Activated T-cell treated with anti-CD3 and anti-CD28 coated beads for 48 hours (primary cell): Measurements from ENCODE around the gene SCD5.
"Not testable (repeated sequence)": the region's sequence is repeated elsewhere in the genome, so short reads cannot be mapped to it uniquely, and the experiment has no call there.

Experiments used
- DNase-seq: peaks from one replicate; pipeline ENCODE4 v3.0.0-alpha.2; 2020; ENCODE audit warnings: low read depth

Gene SCD5

DNA sequence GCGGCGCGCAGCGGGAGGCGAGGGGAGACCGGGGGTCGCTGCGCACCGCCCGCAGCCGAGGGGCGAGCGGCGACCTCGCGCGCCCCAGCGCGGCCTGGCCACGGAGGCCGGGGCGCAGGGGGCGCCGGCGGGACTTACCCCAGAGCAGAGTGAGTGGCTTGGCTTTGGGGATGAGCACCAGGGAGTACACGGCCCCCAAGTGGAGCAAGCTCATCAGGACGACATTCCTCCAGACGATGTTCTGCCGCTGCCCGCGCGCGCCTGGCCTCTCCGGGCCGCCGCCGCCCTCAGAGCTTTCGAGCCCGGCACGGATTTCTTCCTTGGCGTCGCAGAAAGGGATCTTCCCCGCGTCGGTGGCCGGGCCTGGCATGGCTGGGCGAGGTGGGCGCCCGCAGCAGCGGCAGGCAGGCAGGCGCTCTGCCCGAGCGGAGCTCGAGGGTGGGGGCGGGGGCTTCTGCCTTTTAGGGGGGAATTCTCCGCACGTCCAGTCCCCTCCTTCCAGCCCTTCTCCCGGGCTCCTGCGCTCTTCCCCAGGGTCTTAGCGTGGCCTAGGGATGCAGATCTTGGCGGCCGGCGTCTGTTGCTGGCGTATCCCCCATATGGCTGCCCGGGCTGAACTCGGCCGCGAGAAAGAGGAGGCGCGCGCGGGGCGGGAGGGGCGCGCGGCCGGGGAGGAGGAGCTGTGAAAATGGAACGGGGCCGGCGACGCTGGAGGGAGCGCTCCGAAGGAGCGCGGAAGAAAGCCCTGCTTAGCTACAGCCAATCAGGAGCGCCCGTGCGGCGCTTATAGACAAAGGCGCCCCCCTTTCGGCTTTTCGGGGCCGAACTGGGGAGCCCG is at the start of gene SCD5:
SCD5 (minus strand) TSS at position 629 of the 838 bp plus-strand sequence; CDS start at position 370, 259 bp downstream.
- peak; percentile 55 for DNase-seq

DNA sequence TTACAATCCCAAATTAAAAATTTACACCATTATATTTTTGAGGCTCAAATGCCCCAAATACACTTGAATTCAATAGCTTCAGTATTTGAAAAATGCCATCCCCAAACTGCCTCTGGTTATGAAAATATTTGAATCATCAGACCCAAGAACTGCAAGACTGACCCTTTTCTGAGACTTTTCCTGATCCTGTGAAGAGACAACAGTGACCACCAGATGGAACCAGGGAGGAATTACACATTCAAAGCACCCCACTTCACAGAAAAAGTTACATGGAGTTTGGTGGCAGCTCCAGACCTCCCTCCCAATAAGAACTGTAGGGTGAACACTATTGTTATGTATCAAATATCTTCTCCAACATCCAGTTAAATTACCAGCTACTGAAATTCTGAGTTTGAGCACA is 44.0 kb upstream of the SCD5 start:
- DNase-seq: no peak

GRCh38 chr4:82839624-82840023 is 41.0 kb upstream of the SCD5 start:
- no peak for DNase-seq

- DNase-seq: no peak
These were observed 35.2 kb upstream of the SCD5 start for GRCh38 chr4:82833696-82834313.

DNA sequence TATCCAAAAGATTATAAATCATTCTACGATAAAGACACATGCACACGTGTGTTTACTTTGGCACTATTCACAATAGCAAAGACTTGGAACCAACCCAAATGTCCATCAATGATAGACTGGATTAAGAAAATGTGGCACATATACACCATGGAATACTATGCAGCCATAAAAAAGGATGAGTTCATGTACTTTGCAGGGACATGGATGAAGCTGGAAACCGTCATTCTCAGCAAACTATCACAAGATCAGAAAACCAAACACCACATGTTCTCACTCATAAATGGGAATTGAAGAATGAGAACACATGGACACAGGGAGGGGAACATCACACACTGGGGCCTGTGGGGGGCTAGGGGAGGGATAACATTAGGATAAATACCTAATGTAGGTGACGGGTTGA is 34.5 kb upstream of the SCD5 start:
- not testable (repeated sequence) for DNase-seq

- DNase-seq: no peak
These were observed 26.8 kb upstream of the SCD5 start for GRCh38 chr4:82825425-82825824.

GRCh38 chr4:82823062-82823461 is 24.5 kb upstream of the SCD5 start:
- DNase-seq: no peak

- DNase-seq: no peak
These were observed 22.1 kb upstream of the SCD5 start for GRCh38 chr4:82820689-82821088.

- DNase-seq: no peak
These were observed 20.4 kb upstream of the SCD5 start for GRCh38 chr4:82818664-82819662.

GRCh38 chr4:82816874-82817273 is 18.3 kb upstream of the SCD5 start:
- not testable (repeated sequence) for DNase-seq

DNA sequence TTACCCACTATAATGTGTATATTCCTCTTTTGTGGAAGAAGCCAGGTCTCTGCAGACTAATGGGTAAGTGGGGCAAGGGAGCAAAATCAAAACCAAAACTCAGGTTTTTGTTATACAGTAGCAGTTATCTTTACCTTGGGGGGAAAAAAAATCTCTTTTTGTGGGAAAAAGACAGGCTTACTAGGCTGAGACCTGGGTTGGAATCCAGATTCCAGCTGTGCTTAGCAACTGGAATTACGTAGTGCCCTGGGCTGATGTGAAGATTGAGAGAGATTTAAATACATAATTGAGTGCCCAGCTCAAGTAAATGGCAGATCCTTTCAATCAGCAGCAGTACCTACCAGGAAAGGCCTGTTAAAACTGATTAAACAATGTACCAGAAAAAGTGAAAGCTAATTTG is 15.4 kb upstream of the SCD5 start:
- DNase-seq: no peak

GRCh38 chr4:82811838-82812341 is 13.3 kb upstream of the SCD5 start:
- no peak for DNase-seq

DNA sequence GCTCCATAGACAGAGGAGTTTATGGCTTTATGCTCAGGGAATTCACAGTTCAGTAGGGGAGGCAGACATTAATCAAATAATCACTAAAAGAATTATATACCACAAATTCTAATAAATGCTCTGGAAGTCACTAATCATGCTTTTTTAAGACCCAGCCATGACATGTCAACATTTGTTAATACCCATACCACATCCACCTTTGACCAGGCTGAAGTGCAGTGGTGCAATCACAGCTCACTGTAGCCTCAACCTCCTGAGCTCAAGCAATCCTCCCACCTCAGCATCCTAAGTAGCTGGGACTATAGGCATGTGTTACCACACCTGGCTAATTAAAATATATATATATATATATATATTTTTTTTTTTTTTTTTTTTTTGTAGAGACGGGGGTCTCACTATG is 12.8 kb upstream of the SCD5 start:
- DNase-seq: no peak

DNA sequence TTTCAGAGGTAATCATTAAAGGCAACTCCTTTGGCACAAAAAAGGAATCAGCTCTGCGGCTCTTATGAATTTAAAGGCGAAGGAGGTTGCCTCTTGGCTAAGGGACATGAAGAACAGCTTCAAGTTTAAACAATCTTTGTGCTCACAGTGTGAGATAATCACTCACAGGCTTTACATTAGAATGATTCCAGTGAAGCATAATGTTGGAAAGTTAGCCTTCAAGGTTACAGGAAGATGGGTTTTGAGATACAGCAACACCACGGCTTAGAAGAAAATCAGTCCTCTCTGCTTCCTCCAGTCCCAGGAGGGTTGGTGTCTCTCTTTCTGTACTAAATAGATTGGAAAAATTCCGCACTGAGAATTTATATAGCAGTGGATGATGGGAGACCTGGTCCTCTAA is 11.6 kb upstream of the SCD5 start:
- no peak for DNase-seq

DNA sequence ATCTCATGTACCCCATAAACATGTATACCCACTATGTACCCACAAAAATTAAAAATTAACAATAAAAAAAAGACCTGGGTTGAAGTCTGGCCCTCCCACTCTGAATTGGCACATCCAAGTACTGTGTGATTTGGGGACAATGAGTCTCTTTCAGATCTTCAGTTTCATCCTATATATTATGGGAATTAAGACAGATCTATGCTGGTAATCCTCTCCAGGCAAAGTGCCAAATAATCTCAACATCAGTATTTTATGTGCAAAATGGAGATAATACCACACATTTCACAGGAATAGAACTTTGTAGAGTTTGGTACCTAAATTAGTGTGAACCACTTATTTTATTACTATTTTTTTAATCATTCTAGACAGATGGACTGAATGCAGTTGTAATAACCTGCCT is 11.0 kb upstream of the SCD5 start:
- no peak for DNase-seq

- DNase-seq: no peak
These were observed 5.2 kb upstream of the SCD5 start for GRCh38 chr4:82803746-82804145.

DNA sequence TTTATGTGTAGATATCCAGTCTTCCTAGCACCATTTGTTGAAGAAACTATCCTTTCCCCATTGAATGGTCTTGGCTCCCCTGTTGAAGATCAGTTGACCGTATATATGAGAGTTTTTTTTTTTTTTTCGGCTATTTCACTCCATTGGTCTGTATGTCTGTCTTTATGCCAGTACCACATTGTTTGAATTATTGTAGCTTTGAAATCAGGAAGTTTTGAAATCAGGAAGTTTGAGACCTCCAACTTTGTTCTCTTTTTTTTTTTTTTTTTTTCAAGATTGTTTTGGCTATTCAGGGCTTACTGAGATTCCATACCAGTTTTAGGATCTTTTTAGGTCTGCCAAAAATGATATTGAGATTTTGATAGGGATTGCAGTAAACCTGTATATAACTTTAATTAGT is 4.3 kb upstream of the SCD5 start:
- DNase-seq: no peak

DNA sequence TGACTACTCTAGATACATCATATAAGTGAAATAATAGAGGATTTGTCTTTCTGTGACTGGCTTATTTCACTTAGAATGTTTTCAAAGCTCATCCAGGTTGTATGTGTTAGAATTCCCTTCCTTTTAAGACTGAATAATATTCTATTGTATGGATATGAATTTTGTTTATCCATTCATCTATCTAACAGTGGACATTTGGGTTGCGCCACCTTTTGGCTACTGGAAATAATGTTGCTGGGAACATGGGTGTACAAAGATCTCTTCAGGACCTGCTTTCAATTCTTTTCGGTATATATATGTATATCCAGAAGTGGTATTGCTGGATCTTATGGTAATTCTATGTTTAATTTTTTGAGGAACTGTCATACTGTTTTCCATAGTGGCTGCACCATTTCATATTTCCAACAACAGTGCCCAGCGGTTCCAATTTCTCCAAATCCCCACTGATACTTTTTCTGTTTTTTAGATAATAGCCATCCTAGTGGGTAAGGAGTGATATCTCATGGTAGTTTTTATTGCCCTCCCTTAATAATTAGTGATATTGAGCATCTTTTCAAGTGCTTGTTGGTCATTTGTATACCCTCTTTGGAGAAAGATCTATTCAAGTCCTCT is 3.4 kb upstream of the SCD5 start:
- no peak for DNase-seq

DNA sequence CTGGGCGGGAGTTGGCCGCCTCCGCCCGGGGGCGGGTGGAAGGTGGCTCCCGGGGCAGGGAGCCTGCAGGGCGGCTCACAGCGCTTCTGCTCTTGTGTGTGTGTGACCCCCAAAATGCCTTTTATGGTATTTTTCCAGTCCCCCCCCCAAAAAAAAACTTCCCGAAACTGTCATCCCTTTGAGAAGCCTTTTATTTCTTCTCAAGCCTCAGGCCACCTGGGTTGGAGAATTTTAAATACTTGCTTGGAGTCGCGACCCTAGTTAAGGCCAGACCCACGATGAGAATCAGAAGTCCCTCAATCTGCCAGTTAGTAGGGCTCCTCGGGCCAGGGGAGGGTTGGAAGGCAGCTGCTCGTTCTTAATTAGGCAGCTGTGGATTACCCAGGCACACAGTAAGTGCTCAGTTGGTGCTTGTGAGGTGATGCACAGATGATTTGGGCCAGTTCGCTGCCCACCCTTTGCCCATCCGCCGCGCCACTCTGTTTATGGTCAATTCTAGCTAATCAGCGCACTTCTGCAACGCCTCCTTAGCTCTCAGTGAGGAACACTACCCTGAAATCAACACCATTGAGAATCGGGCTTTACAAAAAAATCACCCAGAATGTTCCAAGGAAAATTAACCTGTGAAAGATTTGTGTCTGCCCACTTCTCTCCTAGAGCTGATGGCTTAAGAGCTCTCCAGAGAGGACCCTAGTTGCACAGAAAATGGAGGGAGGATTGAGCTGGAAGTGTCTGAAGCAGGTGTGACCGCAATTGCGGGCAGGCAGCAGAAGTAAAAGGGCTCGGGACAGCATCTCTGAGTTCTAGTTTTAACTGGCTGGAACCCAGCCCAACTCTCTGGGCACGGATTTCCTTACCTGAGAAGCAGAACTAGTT is 648 bp upstream of the SCD5 start:
- DNase-seq: no peak

DNA sequence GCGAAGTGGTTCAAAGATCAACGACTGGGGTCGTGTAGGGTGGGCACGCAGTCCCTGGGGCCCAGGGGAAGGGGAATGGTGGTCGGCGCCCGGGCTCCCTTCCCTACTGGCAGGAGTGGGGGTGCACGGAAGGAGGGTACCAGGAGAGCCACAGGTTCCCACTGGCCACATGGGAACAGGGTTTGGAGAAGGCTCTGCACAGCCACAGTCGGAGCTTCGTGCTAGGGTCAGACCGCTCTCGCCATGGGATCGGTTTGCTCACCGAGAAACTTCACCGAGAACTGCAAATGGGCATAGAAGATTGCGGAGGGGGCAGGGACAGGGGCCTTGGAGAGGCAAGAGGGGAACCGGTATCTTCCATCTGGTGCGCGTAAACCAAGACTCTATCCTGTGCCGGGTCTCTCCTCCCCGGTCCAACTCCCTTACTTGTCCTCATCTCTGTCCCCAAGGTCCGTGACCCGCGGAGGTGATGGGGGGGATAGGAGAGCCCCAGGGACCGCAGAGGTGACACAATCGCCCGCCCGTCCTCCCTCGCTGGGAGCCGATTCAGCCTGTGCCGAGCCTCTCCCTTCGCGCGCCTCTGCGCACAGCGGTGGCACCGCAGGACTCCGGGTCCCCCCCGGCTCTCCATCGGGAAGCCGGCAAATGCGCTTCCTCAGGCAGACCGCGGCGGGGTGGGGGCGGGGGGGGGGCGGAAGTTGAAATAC is 1.0 kb downstream of the SCD5 start:
- no peak for DNase-seq
